ENCODE data around the gene IDS. TPM values are rescaled to one million over a fixed set of nuclear protein-coding genes. Genes with fewer than 3 reads are reported as not detected.
"Not testable (repeated sequence)": the region's sequence is repeated elsewhere in the genome, so short reads cannot be mapped to it uniquely, and the experiment has no call there.

IDS gene
- total and polyA plus RNA-seq, 11 donors, result 20.7 to 83.9 (median 70.8) TPM

GRCh38 chrX:149522916-149523315, 17.8 kb upstream of the IDS start:
- no peaks in the 10 kb centered on the region for H3K9me3 ChIP-seq
- peak in 1 of 4 donors; percentile 18 for ATAC-seq
- 32 to 50% (median 48%) methylated on average over 2 of the region's 2 CpGs for WGBS, 4 donors
- DNase-seq, result peak in 1 of 5 donors; percentile 34
- H3K4me1 ChIP-seq, result peaks cover 0 to 12% (median 0%) of the 10 kb centered on the region in 12 donors
- TF ChIP-seq POLR2A (IDR thresholded peaks at IDR 0.05) (no peak), CTCF (IDR thresholded peaks at IDR 0.05) (no peak)
- intact Hi-C loops (cut with DNase I), result no loop called here
- H3K27me3 ChIP-seq, result peaks cover 0 to 4% (median 0%) of the 10 kb centered on the region in 9 donors
- no peaks in the 10 kb centered on the region for H3K36me3 ChIP-seq
- H3K4me3 ChIP-seq, result no peak overlapping the region
- H3K27ac ChIP-seq, result no peak overlapping the region

- intact Hi-C loops (cut with DNase I), result no loop called here
- H3K4me1 ChIP-seq, result peaks cover 0 to 13% (median 0%) of the 10 kb centered on the region in 12 donors
- no peak for TF ChIP-seq POLR2A (IDR thresholded peaks at IDR 0.05)
- TF ChIP-seq CTCF (IDR thresholded peaks at IDR 0.05), result no peak
- peaks cover 0 to 4% (median 0%) of the 10 kb centered on the region in 9 donors for H3K27me3 ChIP-seq
- no peaks in the 10 kb centered on the region for H3K36me3 ChIP-seq
- no peak for ATAC-seq
- 63 to 77% (median 68%) methylated on average over 9 of the region's 9 CpGs for WGBS, 4 donors
- no peak overlapping the region for H3K4me3 ChIP-seq
- no peak overlapping the region for H3K27ac ChIP-seq
- DNase-seq, result no peak
- no peaks in the 10 kb centered on the region for H3K9me3 ChIP-seq
These were observed 16.3 kb upstream of the IDS start for GRCh38 chrX:149521438-149521837.

- H3K27me3 ChIP-seq; H3K27ac ChIP-seq; H3K4me3 ChIP-seq; ATAC-seq; H3K36me3 ChIP-seq; intact Hi-C loops (cut with DNase I); DNase-seq; H3K4me1 ChIP-seq; H3K9me3 ChIP-seq: not testable (repeated sequence)
- WGBS, 4 donors, result 56 to 68% (median 60%) methylated on average over 3 of the region's 3 CpGs
These were observed 15.7 kb upstream of the IDS start for GRCh38 chrX:149520636-149521277.

- Histone ChIP-seq H3K4me1 (peaks cover 0 to 14% (median 0%) of the 10 kb centered on the region in 12 donors), H3K36me3 (no peaks in the 10 kb centered on the region), H3K9me3 (no peaks in the 10 kb centered on the region), H3K4me3 (no peak overlapping the region), H3K27me3 (peaks cover 0 to 4% (median 0%) of the 10 kb centered on the region in 9 donors), H3K27ac (no peak overlapping the region)
- DNase-seq, result no peak
- no peak for ATAC-seq
- WGBS, 4 donors, result 55 to 65% (median 61%) methylated on average over 7 of the region's 7 CpGs
- no peak for TF ChIP-seq CTCF (IDR thresholded peaks at IDR 0.05)
- TF ChIP-seq POLR2A (IDR thresholded peaks at IDR 0.05), result no peak
- intact Hi-C loops (cut with DNase I), result no loop called here
These were observed 13.1 kb upstream of the IDS start for GRCh38 chrX:149518236-149518635.

GRCh38 chrX:149517308-149517707, 12.2 kb upstream of the IDS start:
- peaks cover 0 to 4% (median 0%) of the 10 kb centered on the region in 9 donors for H3K27me3 ChIP-seq
- DNase-seq (no peak), ATAC-seq (no peak)
- H3K4me1 ChIP-seq, result peaks cover 0 to 19% (median 0%) of the 10 kb centered on the region in 12 donors
- intact Hi-C loops (cut with DNase I), result no loop called here
- no peak overlapping the region for H3K4me3 ChIP-seq
- no peaks in the 10 kb centered on the region for H3K9me3 ChIP-seq
- H3K27ac ChIP-seq, result no peak overlapping the region
- TF ChIP-seq CTCF (IDR thresholded peaks at IDR 0.05) (no peak), POLR2A (IDR thresholded peaks at IDR 0.05) (no peak)
- 61 to 98% (median 79%) methylated on average over 1 of the region's 1 CpG for WGBS, 4 donors
- no peaks in the 10 kb centered on the region for H3K36me3 ChIP-seq

All from heart left ventricle (tissue), 16 donors.